Measurements from ENCODE around the gene ALG1L2.
"Not testable (repeated sequence)": the region's sequence is repeated elsewhere in the genome, so short reads cannot be mapped to it uniquely, and the experiment has no call there.

Gene ALG1L2

DNA sequence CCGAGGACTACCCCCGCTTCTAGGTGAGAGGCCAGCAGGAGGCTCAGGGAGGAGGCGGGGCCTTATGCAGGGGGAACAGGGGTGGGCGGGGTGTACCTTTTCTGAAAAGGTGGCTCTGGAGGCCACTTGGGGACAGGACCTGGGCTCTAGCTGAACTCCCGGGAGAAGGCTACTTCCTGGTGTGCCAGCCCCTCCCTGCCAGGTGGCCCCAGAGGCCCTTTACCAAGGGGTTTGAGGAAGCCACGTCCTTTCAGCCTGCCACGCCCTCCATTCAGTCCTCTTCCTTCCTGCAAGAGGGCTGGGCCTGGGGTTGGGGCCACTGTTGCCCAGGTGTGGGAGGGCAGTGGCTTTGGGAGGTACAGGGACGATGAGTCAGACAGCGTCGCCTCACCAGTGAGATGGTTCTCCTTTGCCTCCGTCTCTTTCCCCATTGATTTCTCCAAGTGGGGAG, 12.9 kb downstream of the ALG1L2 start:
- not testable (repeated sequence) for DNase-seq (ENCODE audit: low read depth)

DNA sequence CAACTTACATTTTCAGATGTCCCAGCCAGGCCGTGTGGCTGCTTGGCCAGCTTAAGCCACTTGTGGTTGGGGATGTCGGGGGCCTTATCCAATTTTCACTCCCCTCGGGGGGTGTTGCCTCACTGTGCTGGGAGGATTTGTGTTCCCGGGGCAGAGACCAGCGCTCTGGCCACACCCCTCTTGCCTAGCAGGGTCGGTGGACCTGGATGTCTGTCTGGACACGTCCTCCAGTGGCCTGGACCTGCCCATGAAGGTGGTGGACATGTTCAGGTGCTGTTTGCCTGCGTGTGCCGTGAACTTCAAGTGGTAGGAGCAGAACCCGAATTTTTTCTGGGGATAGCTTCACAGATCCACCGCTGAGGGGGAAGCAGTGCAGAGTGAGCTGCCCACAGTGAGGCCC, 14.2 kb downstream of the ALG1L2 start:
- DNase-seq (ENCODE audit: low read depth) = peak; percentile 8

- DNase-seq (ENCODE audit: low read depth) = not testable (repeated sequence)
These were observed 15.5 kb downstream of the ALG1L2 start for GRCh38 chr3:130097096-130097495.

GRCh38 chr3:130097690-130098638, 16.3 kb downstream of the ALG1L2 start:
- DNase-seq (ENCODE audit: low read depth) = not testable (repeated sequence)

GRCh38 chr3:130098639-130099385, 17.2 kb downstream of the ALG1L2 start:
- not testable (repeated sequence) for DNase-seq (ENCODE audit: low read depth)

GRCh38 chr3:130102545-130102944, 20.9 kb downstream of the ALG1L2 start:
- not testable (repeated sequence) for DNase-seq (ENCODE audit: low read depth)

DNA sequence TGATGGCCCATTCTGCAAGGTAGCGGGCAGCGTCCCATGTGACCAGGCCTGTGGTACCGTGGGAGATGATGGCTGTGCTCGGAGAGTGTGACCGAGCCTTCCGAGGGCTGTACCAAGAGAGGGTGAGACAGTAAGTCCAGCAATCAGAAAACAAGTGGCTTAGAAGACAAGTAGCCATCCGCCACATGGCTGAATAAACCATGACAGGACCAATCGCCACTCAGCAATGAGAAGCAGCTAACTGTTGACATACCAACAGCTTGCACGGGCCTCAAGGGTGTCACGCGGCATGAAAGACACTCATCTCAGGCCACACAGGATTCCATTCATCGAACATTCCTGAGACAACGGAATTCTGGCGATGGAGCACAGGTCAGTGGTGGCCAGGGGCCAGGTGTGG, 22.6 kb downstream of the ALG1L2 start:
- DNase-seq (ENCODE audit: low read depth) = peak; percentile 9

DNA sequence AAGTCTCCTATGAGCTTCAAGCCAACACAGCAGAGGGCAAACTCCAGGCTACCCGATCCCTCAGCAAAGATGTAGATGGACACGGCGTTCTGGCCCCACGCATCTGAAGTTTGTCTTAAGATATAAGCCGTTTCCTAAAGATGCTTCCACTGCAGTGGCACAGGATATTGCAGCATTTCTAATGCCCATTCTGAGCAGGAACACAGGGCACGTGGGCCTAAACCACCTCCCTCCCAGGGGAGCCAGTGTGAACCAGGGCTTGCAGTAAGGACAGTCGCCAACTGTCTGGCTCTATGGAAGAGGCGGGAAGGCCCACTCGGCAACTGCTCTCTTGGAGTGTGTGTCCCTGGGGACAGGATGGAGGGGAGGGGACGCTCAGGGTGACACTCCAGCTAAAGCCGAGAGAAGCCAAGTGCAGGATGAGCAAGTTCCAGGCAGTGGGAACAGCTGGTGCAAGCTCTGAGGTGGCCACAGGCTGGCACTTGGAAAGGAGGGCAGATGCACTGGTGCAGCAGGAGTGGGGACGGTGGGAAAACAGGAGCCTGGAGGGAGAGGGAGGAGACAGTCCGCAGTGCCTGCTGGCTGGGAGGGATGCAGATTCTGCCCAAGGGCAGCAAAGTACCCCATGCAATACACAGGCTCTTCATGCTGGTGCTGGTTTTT, 25.8 kb downstream of the ALG1L2 start:
- not testable (repeated sequence) for DNase-seq (ENCODE audit: low read depth)

DNA sequence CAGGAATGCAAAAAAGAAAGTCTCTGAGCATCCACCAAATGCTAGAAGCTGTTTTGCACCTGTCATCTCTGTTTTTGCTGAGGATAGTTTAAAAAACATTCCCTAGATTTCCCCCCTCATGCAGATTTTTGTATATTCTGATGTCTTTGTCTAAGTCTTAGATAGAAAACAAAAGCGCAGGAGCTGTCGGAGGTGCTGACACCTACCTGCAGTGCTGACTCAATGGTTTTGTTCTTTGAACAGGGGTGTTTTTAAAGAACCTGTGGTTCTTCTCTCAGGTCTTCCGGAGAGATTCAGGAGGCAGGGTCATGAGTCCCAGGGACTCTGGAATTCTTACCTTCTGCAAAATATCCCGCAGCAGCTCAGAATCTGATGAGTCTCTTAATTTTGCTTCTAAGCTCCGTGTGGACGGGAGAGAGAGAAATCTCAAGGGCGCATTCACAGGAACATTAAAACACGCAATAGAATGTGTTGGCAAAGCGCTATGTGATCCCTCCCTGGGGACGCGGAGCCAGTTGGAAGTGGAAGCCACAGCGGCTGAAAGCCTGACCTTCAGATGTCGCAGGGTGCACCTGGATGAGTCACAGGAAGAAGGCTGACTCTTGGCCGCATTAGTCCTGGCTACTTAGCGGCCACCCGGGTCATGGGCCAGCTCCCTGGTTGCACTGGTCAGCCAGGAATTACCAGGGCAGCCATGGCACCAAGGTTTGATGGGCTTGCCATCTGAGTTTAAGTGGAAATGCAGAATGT, 27.4 kb downstream of the ALG1L2 start:
- not testable (repeated sequence) for DNase-seq (ENCODE audit: low read depth)

DNA sequence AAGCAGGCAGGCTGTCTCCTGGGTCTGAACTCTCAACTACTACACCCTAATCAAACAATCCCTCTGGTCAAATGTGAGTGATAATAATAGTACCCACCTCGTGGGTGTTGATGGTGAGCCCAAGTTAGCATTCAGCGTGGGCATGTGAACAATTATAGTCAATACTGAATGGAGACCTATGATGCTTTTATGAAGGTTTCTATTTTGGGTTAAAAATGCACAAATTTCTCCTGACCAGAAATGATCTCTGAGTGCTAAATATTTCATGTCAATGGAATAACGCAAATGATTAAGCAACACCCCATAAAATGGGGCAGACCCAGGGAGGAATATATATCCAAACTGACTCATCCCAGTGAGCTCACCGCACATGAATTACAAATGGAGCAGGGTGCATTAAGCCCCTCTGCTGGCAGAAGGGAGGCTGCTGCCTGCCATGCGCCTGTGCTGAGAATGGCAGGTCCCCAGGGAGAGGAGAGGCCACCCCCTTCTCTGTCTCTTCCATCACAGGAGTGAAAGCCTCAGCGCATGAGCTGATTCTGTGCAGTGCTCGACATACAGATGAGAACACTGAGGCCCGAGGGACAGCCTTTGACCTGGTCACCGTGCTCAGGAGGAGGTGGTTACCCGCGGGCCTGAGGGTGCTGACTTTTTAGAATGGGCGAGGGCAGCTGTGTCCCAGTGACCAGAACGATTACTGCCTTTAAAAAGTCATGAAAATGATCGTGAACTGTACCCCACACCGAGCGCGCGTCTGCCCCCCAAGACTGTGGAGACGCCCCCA, 28.9 kb downstream of the ALG1L2 start:
- peak; percentile 66 for DNase-seq (ENCODE audit: low read depth)

DNA sequence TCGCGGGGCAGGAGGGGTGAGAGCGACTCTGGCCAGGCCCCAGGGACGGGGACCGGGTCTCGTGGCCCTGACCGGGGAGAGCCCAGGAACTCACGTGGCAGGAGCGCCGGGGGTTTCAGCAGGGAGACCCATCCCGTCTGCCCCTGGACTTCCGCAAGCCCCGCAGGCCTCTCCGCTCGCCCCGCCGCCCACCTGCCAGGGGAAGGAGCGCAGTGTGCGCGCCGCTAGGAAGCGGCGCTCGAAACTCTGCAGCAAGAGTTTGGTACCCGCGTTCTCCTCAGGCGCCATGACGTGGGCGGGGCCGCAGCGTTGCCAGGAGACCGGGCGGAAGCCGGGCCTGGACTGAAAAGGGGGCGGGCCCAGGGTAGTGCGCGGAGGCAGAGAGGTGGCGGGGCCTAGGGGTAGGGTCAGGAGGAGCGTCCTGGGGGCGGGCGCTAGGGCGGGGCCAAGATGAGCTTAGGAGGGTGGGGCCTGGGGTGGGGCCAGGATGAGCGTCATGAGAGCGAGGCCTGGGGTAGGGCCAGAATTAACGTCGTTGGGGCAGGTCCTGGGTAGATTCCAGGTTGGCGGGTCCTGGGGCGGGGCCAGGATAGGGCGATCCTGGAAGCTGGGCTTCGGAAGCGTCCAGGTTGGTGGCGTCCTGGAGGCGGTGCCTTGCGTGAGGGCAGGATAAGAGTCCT, 29.7 kb downstream of the ALG1L2 start:
- DNase-seq (ENCODE audit: low read depth) = peak; percentile 98

DNA sequence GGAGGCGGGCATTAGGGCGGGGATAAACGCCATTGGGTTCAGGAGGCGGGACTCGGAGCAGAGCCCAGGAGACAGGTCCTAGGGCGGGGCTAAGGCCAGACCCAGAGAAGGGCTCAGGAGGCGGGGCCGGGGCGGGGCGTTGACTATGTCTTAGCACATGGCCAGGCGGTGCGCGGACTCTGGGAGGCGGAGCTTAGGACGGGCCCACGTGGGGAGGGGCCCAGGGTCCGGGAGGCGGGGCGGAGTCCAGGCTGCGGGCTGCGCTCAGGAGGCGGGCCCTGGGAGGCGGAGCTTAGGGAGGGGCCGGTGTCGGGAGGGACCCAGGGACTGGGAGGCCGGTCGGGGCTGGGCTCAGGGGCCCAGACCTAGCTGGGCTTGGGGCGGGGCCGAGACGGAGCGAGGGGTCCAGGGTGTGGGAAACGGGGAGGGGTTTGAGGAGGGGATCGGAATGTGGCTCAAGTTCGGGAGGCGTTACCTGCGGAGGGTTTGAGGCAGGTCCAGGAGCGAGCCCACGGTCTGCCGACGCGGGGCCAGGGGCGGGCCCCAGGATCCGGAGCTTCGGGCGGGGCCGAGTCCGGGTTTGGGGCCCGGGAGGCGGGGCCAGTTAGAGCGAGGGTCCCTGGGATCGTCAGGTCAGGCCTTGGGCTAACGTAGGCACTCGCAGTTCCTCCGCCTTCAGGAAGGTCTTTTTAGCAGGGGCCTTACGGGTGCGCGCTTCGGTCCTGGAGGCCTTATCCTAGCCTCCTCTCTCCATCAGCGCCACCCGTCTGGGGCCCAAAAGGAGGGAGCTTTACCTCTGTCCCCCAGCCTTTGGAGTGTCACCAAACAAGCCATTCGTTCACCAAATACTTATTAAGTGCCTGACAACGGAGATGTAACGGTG, 30.5 kb downstream of the ALG1L2 start:
- DNase-seq (ENCODE audit: low read depth) = peak; percentile 91

- not testable (repeated sequence) for DNase-seq (ENCODE audit: low read depth)
These were observed 31.1 kb downstream of the ALG1L2 start for GRCh38 chr3:130112748-130113073.

GRCh38 chr3:130115400-130115799, 33.8 kb downstream of the ALG1L2 start:
- not testable (repeated sequence) for DNase-seq (ENCODE audit: low read depth)

DNA sequence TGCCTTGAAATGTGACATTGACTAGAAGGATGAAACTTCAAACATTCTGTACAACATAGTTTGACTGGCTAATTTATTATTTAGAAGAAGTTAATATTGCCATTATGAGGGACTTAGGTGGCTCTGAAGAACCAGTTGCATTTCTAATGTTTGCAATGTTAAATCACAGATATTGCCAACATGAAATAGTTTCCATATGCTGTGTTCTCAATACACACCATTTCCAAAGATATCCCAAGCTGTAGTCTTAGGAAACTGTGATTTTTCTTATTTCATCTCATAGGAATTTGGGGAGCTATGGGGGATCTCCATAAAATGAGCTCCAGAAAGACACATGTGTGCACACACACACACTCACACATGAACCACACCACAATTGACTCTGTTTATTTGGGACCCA, 36.3 kb downstream of the ALG1L2 start:
- DNase-seq (ENCODE audit: low read depth) = no peak

DNA sequence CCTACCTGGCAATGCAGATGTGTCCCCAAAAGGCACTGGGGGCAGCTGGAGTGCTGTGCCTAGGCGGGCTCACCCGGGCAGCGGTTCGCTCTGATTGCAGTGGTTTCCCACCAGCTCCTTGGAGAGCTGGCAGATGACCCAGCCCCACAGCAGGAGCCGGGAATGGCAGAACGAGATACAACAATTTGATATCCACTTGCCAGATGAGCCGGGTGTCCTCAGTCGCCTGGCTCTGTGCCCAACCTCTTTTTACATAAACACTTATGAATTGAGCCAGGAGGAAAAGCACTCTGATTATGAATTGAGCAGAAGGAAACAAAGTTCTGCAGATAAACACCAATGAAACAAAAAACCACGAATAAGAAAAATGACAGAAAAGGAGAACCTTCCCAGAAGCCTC, 38.2 kb downstream of the ALG1L2 start:
- peak; percentile 53 for DNase-seq (ENCODE audit: low read depth)

DNA sequence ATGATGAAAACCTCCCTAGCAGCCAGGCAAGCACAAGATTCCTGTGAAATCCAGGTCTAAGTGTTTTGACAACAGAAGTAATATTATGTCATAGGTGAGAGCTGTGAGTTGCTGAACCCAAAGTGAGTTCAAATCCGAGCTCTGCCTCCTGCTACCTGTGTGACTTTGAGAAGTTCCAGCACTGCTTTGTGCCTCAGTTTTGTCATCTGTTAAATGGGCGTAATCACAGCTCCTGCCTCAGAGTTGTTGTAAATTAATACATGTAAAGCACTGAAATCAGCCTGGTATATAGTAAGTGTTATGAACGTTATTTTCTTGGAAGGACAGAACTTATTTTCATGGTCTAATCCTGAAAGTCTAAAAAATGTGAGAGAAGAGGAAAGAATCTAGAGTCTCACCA, 38.7 kb downstream of the ALG1L2 start:
- DNase-seq (ENCODE audit: low read depth) = peak; percentile 43

GRCh38 chr3:130122891-130123775, 41.5 kb downstream of the ALG1L2 start:
- DNase-seq (ENCODE audit: low read depth) = peak; percentile 77

Measured in amniotic epithelial cell (primary cell).